ENCODE data around the gene SLC25A40. TPM values are rescaled to one million over a fixed set of nuclear protein-coding genes. Genes with fewer than 3 reads are reported as not detected.

Gene SLC25A40
- total and polyA plus RNA-seq, 7 donors, result 9.6 to 46.8 (median 17.4) TPM

DNA sequence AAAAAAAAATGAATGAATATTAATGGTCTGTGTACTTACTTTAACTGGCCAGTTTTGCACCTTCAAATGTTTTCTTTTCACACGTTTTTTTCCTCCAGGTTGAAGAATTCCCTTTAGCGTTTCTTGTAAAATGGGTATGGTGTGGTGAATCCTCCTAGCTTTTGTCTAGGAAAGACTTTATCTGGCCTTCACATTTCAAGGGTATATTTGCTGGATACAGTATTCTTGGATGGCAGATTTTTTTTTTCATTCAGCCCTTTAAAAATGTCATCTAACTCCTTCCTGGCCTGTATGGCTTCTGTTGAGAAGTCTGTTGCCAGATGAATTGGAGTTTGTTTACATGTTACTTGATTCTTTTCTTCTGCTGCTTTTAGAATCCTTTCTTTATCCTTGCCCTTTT, 10.1 kb downstream of the SLC25A40 start:
- Histone ChIP-seq H3K36me3 (peaks cover 0 to 14% (median 0%) of the 10 kb centered on the region in 4 donors), H3K27ac (no peak overlapping the region), H3K4me1 (no peaks in the 10 kb centered on the region), H3K9me3 (peaks cover 0 to 13% (median 7%) of the 10 kb centered on the region in 4 donors), H3K27me3 (no peaks in the 10 kb centered on the region), H3K4me3 (no peak overlapping the region)
- 95 to 96% methylated on average over 2 of the region's 2 CpGs for WGBS, 2 donors
- TF ChIP-seq EP300 (IDR thresholded peaks at IDR 0.05), result no peak
- TF ChIP-seq POLR2A (IDR thresholded peaks at IDR 0.05), result no peak
- TF ChIP-seq, protein P1, sequence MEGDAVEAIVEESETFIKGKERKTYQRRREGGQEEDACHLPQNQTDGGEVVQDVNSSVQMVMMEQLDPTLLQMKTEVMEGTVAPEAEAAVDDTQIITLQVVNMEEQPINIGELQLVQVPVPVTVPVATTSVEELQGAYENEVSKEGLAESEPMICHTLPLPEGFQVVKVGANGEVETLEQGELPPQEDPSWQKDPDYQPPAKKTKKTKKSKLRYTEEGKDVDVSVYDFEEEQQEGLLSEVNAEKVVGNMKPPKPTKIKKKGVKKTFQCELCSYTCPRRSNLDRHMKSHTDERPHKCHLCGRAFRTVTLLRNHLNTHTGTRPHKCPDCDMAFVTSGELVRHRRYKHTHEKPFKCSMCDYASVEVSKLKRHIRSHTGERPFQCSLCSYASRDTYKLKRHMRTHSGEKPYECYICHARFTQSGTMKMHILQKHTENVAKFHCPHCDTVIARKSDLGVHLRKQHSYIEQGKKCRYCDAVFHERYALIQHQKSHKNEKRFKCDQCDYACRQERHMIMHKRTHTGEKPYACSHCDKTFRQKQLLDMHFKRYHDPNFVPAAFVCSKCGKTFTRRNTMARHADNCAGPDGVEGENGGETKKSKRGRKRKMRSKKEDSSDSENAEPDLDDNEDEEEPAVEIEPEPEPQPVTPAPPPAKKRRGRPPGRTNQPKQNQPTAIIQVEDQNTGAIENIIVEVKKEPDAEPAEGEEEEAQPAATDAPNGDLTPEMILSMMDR (IDR thresholded peaks at IDR 0.05), result no peak
- no peak for DNase-seq
- intact Hi-C loops (cut with DNase I), result no loop called here

DNA sequence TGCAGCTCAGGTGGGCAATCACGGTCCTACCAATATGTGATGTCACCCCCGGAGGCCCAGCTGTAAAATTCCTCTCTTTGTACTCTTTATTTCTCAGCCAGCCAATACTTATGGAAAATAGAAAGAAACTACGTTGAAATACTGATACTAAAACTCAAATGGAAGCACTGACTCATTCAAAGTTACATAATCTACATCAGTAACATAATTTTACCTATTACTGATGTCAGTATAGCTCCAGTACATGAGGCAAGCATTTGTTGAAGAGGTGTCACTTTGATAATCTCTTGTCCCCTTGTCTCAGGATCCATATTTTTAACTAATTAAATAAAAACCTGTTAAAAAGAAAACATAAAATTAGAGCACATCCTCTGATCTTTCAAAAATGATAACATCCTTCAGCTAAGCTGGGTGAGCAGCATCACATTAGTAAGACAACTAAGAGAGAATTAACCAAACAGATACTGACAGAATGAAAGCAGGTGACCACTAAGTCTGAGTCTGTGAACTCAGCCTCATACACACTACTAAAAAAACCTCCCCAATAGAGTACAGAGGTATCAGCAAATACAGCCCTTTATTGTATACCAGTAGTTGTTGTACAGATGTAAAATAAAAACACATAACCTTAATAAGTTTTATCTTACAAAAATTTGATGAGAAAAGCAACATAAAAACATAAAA, 17.6 kb downstream of the SLC25A40 start:
- DNase-seq, result no peak
- Histone ChIP-seq H3K27me3 (no peaks in the 10 kb centered on the region), H3K9me3 (no peaks in the 10 kb centered on the region), H3K4me3 (no peak overlapping the region), H3K36me3 (peaks cover 3 to 46% (median 6%) of the 10 kb centered on the region in 4 donors), H3K27ac (no peak overlapping the region), H3K4me1 (no peaks in the 10 kb centered on the region)
- no peak for TF ChIP-seq POLR2A (IDR thresholded peaks at IDR 0.05)
- TF ChIP-seq, protein P1 (IDR thresholded peaks at IDR 0.05), result no peak
- no peak for TF ChIP-seq EP300 (IDR thresholded peaks at IDR 0.05)
- no peak for TF ChIP-seq POLR2AphosphoS5 (IDR thresholded peaks at IDR 0.05)
- intact Hi-C loops (cut with DNase I), result no loop called here
- 92 to 93% methylated on average over 3 of the region's 3 CpGs for WGBS, 2 donors

DNA sequence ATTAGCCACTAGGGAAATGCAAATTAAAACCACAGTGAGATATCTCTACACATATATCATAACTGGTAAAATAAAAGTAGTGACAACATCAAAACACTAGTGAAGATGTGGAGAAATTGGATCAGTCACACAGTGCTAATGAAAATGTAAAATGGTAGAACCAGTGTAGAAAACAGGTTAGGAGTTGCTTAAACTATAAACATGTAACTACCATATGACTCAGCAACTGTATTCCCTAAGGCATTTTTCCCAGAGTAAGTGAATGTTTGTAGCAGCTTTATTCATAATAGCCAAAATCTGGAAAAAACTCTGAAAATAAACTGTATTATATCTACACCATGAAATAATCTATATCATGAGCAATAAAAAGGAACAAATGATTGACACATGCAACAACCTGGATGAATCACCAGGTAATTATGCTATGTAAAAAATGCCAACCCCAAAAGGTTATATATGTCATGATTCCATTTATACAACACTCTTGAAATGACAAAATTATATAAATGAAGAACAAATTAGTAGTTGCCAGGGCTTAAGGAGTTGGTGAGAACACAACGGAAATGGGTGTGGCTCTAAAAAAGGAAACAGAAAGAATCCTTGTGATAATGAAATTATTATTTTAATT, 22.8 kb downstream of the SLC25A40 start:
- no peak overlapping the region for H3K27ac ChIP-seq
- 79 to 87% methylated on average over 1 of the region's 1 CpG for WGBS, 2 donors
- no peaks in the 10 kb centered on the region for H3K27me3 ChIP-seq
- no peaks in the 10 kb centered on the region for H3K9me3 ChIP-seq
- H3K4me3 ChIP-seq, result no peak overlapping the region
- no peak for TF ChIP-seq EP300 (IDR thresholded peaks at IDR 0.05)
- TF ChIP-seq, protein P1 (IDR thresholded peaks at IDR 0.05), result no peak
- TF ChIP-seq POLR2A (IDR thresholded peaks at IDR 0.05), result no peak
- TF ChIP-seq POLR2AphosphoS5 (IDR thresholded peaks at IDR 0.05), result no peak
- DNase-seq, result no peak
- peaks cover 3 to 50% (median 6%) of the 10 kb centered on the region in 4 donors for H3K36me3 ChIP-seq
- no peaks in the 10 kb centered on the region for H3K4me1 ChIP-seq
- intact Hi-C loops (cut with DNase I), result no loop called here

DNA sequence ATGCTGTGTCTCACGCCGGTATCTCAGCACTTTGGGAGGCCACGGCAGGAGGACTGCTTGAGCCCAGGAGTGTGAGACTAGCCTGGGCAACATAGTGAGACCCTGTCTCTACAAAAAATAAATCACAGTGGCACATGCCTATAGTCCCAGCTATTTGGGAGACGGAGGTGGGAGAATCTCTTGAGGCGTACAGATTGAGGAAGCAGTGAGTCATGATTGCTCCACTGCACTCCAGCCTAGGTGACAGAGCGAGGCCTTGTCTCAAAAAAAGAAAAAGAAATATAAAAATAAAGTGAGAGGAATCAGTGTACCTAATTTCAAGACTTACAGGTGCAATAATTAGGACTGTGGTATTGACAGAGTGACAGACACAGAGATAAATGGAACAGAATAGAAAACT, 23.9 kb downstream of the SLC25A40 start:
- H3K4me1 ChIP-seq, result no peaks in the 10 kb centered on the region
- no peak for DNase-seq
- intact Hi-C loops (cut with DNase I), result no loop called here
- no peak for TF ChIP-seq POLR2A (IDR thresholded peaks at IDR 0.05)
- TF ChIP-seq, protein P1 (IDR thresholded peaks at IDR 0.05), result no peak
- TF ChIP-seq POLR2AphosphoS5 (IDR thresholded peaks at IDR 0.05), result no peak
- TF ChIP-seq EP300 (IDR thresholded peaks at IDR 0.05), result no peak
- H3K4me3 ChIP-seq, result no peak overlapping the region
- no peaks in the 10 kb centered on the region for H3K9me3 ChIP-seq
- 91 to 96% methylated on average over 6 of the region's 6 CpGs for WGBS, 2 donors
- H3K27ac ChIP-seq, result no peak overlapping the region
- peaks cover 0 to 40% (median 2%) of the 10 kb centered on the region in 4 donors for H3K36me3 ChIP-seq
- H3K27me3 ChIP-seq, result no peaks in the 10 kb centered on the region

Measured in sigmoid colon (tissue), 7 donors.